H1 (cell line): ENCODE results near the gene MMP15. TPM values are rescaled to one million over a fixed set of nuclear protein-coding genes. Genes with fewer than 3 reads are reported as not detected.

Experiments
- EZH2 ChIP-seq: fragments of 200-600 bp; sonication (generic); IDR thresholded peaks from 2 replicates; pipeline ENCODE4 v1.7.1; 2012; ENCODE audit warnings: low read depth, mild to moderate bottlenecking, moderate library complexity, low read length, inconsistent platforms; ENCODE audit not compliant: severe bottlenecking
- KDM5A ChIP-seq: fragments of 200-600 bp; IDR thresholded peaks from 2 replicates; pipeline ENCODE4 v1.7.1; 2012; ENCODE audit warnings: mild to moderate bottlenecking, low read length, inconsistent platforms, mixed read lengths
- NRF1 ChIP-seq: IDR thresholded peaks from 2 replicates; pipeline ENCODE4 v1.6.1; 2011; ENCODE audit warnings: mild to moderate bottlenecking, low read depth, low read length, improper control_type of control experiment
- RXRA ChIP-seq: IDR thresholded peaks from 2 replicates; pipeline ENCODE4 v1.6.1; 2011; ENCODE audit warnings: low read depth, mild to moderate bottlenecking, low read length, moderate library complexity; ENCODE audit not compliant: insufficient read depth
- SIRT6 ChIP-seq: IDR thresholded peaks from one replicate; pipeline ENCODE4 v1.7.1; 2012; ENCODE audit warnings: low read length, inconsistent platforms
- SP2 ChIP-seq: IDR thresholded peaks from 2 replicates; pipeline ENCODE4 v1.6.1; 2012; ENCODE audit warnings: mild to moderate bottlenecking, low read length, inconsistent platforms
- SP4 ChIP-seq: IDR thresholded peaks from 2 replicates; pipeline ENCODE4 v1.6.1; 2012; ENCODE audit warnings: low read length, inconsistent platforms
- polyA plus RNA-seq, 7 experiments: library from polyadenylated mRNA; depleted of rRNA in 3 of 7; stranded (reverse) in 5 of 7; unstranded in 2 of 7; fragments of >200 nt in 5 of 7; fragments of 200-250 nt in 2 of 7; gene quantifications; 1 replicate in 5 of 7; 2 replicates in 1 of 7; 4 replicates in 1 of 7; pipeline versions ENCODE4 v1.2.1 to v1.2.3, GENCODE V29; 2011 to 2013; ENCODE audit warnings: missing spikeins in 2 of 7, mixed read lengths in 2 of 7
- total RNA-seq: library from RNA; stranded (reverse); fragmentation: NEBNext Ultra II Directional; extraction: Animal tissue kit (Norgen Biotek cat#: 25700); gene quantifications from 2 replicates; pipeline ENCODE4 v1.2.1, GENCODE V29; 2021
- TF ChIP-seq, protein P1 (sequence below), 3 experiments: IDR thresholded peaks; 1 replicate in 2 of 3; 2 replicates in 1 of 3; pipeline versions ENCODE4 v1.5.1 to v1.6.1; 2011; ENCODE audit warnings: low read length in 3 of 3, mild to moderate bottlenecking in 3 of 3, inconsistent platforms in 2 of 3, low read depth in 1 of 3, moderate library complexity in 1 of 3; ENCODE audit not compliant: insufficient read depth in 1 of 3; ENCODE audit errors: control extremely low read depth in 1 of 3
- TF ChIP-seq, protein P2 (sequence below): fragments of 300-600 bp; sonication (generic); IDR thresholded peaks from 2 replicates; pipeline ENCODE4 v1.7.1; 2012; ENCODE audit warnings: low read length, moderate library complexity, mild to moderate bottlenecking, inconsistent platforms; ENCODE audit not compliant: insufficient replicate concordance

The MMP15 gene
- total and polyA plus RNA-seq, 2 of the 8 experiments (the other 6 are each of a cell fraction or from before 2014, with no cell fraction given): 38.5 to 42.2 TPM

DNA sequence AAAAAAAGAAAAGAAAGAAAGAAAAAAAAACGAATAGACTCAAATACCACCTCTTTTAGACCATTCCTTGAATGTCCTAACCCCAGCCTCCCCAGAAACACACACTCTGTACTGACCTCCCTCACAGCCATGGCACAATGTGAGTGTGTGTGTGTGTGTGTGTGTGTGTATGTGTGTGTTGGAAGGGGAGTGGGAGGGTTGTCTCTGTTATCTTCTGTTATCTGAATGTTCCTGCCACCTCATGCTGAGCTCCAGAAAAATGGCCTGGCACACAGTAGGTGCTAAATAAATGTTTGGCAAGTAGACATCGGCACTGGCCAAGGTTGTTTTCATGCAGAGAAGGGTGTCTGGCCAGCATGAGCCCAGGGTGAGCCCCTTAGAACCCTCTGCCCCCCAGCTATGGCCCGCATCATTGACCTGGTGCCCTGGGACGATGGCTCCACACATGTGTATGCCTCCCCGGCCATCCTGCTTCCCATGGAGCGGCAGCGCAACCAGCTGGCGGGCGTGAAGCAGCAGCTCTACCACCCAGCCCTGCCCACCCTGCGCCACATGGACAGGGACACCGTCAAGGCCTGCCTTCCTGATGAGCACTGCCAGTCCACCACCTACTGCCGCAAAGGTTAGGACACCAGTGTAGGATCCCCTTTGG, 48.0 kb upstream of the MMP15 start (continued):
- TF ChIP-seq, protein P1, sequence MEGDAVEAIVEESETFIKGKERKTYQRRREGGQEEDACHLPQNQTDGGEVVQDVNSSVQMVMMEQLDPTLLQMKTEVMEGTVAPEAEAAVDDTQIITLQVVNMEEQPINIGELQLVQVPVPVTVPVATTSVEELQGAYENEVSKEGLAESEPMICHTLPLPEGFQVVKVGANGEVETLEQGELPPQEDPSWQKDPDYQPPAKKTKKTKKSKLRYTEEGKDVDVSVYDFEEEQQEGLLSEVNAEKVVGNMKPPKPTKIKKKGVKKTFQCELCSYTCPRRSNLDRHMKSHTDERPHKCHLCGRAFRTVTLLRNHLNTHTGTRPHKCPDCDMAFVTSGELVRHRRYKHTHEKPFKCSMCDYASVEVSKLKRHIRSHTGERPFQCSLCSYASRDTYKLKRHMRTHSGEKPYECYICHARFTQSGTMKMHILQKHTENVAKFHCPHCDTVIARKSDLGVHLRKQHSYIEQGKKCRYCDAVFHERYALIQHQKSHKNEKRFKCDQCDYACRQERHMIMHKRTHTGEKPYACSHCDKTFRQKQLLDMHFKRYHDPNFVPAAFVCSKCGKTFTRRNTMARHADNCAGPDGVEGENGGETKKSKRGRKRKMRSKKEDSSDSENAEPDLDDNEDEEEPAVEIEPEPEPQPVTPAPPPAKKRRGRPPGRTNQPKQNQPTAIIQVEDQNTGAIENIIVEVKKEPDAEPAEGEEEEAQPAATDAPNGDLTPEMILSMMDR (IDR thresholded peaks at IDR 0.05; ENCODE audit: control extremely low read depth in 1 of 3, insufficient read depth in 1 of 3, low read depth in 1 of 3, low read length in 3 of 3): peak; percentile 60 to 78 (median 69)
- TF ChIP-seq KDM5A: no peak
- TF ChIP-seq SIRT6: no peak
- no peak for TF ChIP-seq EZH2
- no peak for TF ChIP-seq SP4
- no peak for TF ChIP-seq SP2
- no peak for TF ChIP-seq NRF1
- TF ChIP-seq, protein P2, sequence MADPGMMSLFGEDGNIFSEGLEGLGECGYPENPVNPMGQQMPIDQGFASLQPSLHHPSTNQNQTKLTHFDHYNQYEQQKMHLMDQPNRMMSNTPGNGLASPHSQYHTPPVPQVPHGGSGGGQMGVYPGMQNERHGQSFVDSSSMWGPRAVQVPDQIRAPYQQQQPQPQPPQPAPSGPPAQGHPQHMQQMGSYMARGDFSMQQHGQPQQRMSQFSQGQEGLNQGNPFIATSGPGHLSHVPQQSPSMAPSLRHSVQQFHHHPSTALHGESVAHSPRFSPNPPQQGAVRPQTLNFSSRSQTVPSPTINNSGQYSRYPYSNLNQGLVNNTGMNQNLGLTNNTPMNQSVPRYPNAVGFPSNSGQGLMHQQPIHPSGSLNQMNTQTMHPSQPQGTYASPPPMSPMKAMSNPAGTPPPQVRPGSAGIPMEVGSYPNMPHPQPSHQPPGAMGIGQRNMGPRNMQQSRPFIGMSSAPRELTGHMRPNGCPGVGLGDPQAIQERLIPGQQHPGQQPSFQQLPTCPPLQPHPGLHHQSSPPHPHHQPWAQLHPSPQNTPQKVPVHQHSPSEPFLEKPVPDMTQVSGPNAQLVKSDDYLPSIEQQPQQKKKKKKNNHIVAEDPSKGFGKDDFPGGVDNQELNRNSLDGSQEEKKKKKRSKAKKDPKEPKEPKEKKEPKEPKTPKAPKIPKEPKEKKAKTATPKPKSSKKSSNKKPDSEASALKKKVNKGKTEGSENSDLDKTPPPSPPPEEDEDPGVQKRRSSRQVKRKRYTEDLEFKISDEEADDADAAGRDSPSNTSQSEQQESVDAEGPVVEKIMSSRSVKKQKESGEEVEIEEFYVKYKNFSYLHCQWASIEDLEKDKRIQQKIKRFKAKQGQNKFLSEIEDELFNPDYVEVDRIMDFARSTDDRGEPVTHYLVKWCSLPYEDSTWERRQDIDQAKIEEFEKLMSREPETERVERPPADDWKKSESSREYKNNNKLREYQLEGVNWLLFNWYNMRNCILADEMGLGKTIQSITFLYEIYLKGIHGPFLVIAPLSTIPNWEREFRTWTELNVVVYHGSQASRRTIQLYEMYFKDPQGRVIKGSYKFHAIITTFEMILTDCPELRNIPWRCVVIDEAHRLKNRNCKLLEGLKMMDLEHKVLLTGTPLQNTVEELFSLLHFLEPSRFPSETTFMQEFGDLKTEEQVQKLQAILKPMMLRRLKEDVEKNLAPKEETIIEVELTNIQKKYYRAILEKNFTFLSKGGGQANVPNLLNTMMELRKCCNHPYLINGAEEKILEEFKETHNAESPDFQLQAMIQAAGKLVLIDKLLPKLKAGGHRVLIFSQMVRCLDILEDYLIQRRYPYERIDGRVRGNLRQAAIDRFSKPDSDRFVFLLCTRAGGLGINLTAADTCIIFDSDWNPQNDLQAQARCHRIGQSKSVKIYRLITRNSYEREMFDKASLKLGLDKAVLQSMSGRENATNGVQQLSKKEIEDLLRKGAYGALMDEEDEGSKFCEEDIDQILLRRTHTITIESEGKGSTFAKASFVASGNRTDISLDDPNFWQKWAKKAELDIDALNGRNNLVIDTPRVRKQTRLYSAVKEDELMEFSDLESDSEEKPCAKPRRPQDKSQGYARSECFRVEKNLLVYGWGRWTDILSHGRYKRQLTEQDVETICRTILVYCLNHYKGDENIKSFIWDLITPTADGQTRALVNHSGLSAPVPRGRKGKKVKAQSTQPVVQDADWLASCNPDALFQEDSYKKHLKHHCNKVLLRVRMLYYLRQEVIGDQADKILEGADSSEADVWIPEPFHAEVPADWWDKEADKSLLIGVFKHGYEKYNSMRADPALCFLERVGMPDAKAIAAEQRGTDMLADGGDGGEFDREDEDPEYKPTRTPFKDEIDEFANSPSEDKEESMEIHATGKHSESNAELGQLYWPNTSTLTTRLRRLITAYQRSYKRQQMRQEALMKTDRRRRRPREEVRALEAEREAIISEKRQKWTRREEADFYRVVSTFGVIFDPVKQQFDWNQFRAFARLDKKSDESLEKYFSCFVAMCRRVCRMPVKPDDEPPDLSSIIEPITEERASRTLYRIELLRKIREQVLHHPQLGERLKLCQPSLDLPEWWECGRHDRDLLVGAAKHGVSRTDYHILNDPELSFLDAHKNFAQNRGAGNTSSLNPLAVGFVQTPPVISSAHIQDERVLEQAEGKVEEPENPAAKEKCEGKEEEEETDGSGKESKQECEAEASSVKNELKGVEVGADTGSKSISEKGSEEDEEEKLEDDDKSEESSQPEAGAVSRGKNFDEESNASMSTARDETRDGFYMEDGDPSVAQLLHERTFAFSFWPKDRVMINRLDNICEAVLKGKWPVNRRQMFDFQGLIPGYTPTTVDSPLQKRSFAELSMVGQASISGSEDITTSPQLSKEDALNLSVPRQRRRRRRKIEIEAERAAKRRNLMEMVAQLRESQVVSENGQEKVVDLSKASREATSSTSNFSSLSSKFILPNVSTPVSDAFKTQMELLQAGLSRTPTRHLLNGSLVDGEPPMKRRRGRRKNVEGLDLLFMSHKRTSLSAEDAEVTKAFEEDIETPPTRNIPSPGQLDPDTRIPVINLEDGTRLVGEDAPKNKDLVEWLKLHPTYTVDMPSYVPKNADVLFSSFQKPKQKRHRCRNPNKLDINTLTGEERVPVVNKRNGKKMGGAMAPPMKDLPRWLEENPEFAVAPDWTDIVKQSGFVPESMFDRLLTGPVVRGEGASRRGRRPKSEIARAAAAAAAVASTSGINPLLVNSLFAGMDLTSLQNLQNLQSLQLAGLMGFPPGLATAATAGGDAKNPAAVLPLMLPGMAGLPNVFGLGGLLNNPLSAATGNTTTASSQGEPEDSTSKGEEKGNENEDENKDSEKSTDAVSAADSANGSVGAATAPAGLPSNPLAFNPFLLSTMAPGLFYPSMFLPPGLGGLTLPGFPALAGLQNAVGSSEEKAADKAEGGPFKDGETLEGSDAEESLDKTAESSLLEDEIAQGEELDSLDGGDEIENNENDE: no peak
- no peak for TF ChIP-seq RXRA
